GM12878 (cell line): ENCODE data around the gene ARMC6.

Experiments used
- BHLHE40 ChIP-seq, 2 experiments: fragments of 450-650 bp in 1 of 2; IDR thresholded peaks; 2 replicates each; pipeline ENCODE4 v1.6.1; 2011 to 2017; ENCODE audit warnings: low read depth in 2 of 2, borderline replicate concordance in 1 of 2, improper control_type of control experiment in 1 of 2, low read length in 1 of 2, mild to moderate bottlenecking in 1 of 2
- CTCF ChIP-seq, 3 experiments: IDR thresholded peaks in 2 of 3; conservative IDR thresholded peaks in 1 of 3; 2 replicates each; pipeline ENCODE4 v1.5.1; 2011; ENCODE audit warnings: low read depth in 3 of 3, low read length in 3 of 3, mild to moderate bottlenecking in 3 of 3, control low read depth in 2 of 3, moderate library complexity in 2 of 3, inconsistent platforms in 1 of 3, mixed read lengths in 1 of 3; ENCODE audit not compliant: control insufficient read depth in 2 of 3, insufficient read depth in 1 of 3; ENCODE audit errors: extremely low read depth in 1 of 3
- E4F1 ChIP-seq: fragments of 450-650 bp; IDR thresholded peaks from 2 replicates; pipeline ENCODE4 v1.6.1; 2018; ENCODE audit warnings: borderline replicate concordance, mild to moderate bottlenecking; ENCODE audit not compliant: partially characterized antibody
- ESRRA ChIP-seq: IDR thresholded peaks from 2 replicates; pipeline ENCODE4 v1.6.1; 2012; ENCODE audit warnings: mild to moderate bottlenecking, low read length, improper control_type of control experiment
- ETV6 ChIP-seq, 2 experiments: fragments of 450-650 bp in 1 of 2; IDR thresholded peaks in 1 of 2; conservative IDR thresholded peaks in 1 of 2; 2 replicates each; pipeline ENCODE4 v1.6.1; 2014; ENCODE audit warnings: antibody characterized with exemption in 1 of 2, borderline replicate concordance in 1 of 2, low read depth in 1 of 2, mild to moderate bottlenecking in 1 of 2, moderate library complexity in 1 of 2
- GABPA ChIP-seq: IDR thresholded peaks from 2 replicates; pipeline ENCODE4 v1.6.1; 2014; ENCODE audit warnings: antibody characterized with exemption, low read depth, mild to moderate bottlenecking, inconsistent platforms
- MTA3 ChIP-seq: IDR thresholded peaks from 2 replicates; pipeline ENCODE4 v1.6.1; 2012; ENCODE audit warnings: low read length, inconsistent platforms, borderline replicate concordance
- NFIC ChIP-seq: IDR thresholded peaks from 2 replicates; pipeline ENCODE4 v1.6.1; 2012; ENCODE audit warnings: low read depth, mild to moderate bottlenecking, inconsistent platforms, low read length, moderate library complexity
- NFYB ChIP-seq: IDR thresholded peaks from 2 replicates; pipeline ENCODE4 v1.6.1; 2011; ENCODE audit warnings: low read depth, mild to moderate bottlenecking, low read length, improper control_type of control experiment, moderate library complexity; ENCODE audit not compliant: insufficient read depth
- POLR2AphosphoS5 ChIP-seq: IDR thresholded peaks from 2 replicates; pipeline ENCODE4 v1.6.1; 2011; ENCODE audit warnings: mild to moderate bottlenecking, low read length, inconsistent platforms
- SREBF2 ChIP-seq: IDR thresholded peaks from 2 replicates; pipeline ENCODE4 v1.6.1; 2012; ENCODE audit warnings: mild to moderate bottlenecking, low read length
- TCF3 ChIP-seq: IDR thresholded peaks from 2 replicates; pipeline ENCODE4 v1.6.1; 2012; ENCODE audit warnings: low read depth, mild to moderate bottlenecking, low read length, borderline replicate concordance; ENCODE audit not compliant: insufficient read depth
- TF ChIP-seq, protein P1 (sequence below): IDR thresholded peaks from 2 replicates; pipeline ENCODE4 v1.6.1; 2012; ENCODE audit warnings: low read depth, low read length, improper control_type of control experiment

- TF ChIP-seq CTCF (IDR thresholded peaks at IDR 0.05 in 2 of 3, conservative IDR thresholded peaks at IDR 0.05 in 1 of 3; ENCODE audit: control insufficient read depth in 2 of 3, extremely low read depth in 1 of 3, insufficient read depth in 1 of 3, low read depth in 3 of 3, low read length in 3 of 3) (no peak), NFYB (no peak), BHLHE40 (IDR thresholded peaks at IDR 0.05; ENCODE audit: borderline replicate concordance in 1 of 2, low read depth in 2 of 2, low read length in 1 of 2) (no peak), SREBF2 (no peak), TCF3 (no peak), POLR2AphosphoS5 (no peak), GABPA (no peak), MTA3 (no peak), NFIC (no peak), ESRRA (no peak), E4F1 (no peak), ETV6 (conservative IDR thresholded peaks at IDR 0.05 in 1 of 2, IDR thresholded peaks at IDR 0.05 in 1 of 2; ENCODE audit: borderline replicate concordance in 1 of 2, low read depth in 1 of 2) (no peak)
- TF ChIP-seq, protein P1, sequence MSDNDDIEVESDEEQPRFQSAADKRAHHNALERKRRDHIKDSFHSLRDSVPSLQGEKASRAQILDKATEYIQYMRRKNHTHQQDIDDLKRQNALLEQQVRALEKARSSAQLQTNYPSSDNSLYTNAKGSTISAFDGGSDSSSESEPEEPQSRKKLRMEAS = no peak
Measured at GRCh38 chr19:19074196-19074882, 40.9 kb downstream of the ARMC6 start.
